OCI-LY1 (cell line): ENCODE data around the gene UCN2.

Experiments
- EZH2 ChIP-seq: fragments of 200-600 bp; sonication (generic), shearing (Covaris generic); IDR thresholded peaks from 2 replicates; pipeline ENCODE4 v1.8.0; 2017; ENCODE audit warnings: borderline replicate concordance, mixed run types, mild to moderate bottlenecking, antibody characterized with exemption, low read length, moderate library complexity, mixed read lengths
- TF ChIP-seq, protein P1 (sequence below): fragments of 200-600 bp; sonication (generic), shearing (Covaris generic); IDR thresholded peaks from 2 replicates; pipeline ENCODE4 v1.5.1; 2017; ENCODE audit warnings: mild to moderate bottlenecking, antibody characterized with exemption, low read length, moderate library complexity, mixed read lengths

DNA sequence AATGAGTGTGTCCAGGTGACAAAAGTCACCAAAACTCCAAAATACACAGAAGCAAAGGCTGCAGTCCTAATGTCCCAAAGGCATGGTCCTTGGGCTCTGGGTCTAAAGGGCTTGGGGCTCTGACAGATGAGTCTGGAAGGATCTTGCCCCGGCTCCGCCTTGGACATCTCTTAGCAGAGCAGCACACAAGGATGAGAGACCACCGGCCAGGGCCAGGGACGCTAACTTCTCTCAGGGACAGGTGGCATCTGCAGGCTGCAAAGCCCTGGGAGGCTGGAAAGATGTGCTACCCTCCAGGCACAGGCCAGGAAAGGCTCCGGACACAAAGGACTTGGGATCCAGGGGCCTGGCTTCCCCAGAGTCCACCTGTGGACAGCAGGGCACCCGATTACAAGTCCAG, 45.5 kb downstream of the UCN2 start:
- TF ChIP-seq, protein P1, sequence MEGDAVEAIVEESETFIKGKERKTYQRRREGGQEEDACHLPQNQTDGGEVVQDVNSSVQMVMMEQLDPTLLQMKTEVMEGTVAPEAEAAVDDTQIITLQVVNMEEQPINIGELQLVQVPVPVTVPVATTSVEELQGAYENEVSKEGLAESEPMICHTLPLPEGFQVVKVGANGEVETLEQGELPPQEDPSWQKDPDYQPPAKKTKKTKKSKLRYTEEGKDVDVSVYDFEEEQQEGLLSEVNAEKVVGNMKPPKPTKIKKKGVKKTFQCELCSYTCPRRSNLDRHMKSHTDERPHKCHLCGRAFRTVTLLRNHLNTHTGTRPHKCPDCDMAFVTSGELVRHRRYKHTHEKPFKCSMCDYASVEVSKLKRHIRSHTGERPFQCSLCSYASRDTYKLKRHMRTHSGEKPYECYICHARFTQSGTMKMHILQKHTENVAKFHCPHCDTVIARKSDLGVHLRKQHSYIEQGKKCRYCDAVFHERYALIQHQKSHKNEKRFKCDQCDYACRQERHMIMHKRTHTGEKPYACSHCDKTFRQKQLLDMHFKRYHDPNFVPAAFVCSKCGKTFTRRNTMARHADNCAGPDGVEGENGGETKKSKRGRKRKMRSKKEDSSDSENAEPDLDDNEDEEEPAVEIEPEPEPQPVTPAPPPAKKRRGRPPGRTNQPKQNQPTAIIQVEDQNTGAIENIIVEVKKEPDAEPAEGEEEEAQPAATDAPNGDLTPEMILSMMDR: no peak
- no peak for TF ChIP-seq EZH2
